ENCODE measurements around the gene SMIM29.
"Not testable (repeated sequence)": the region's sequence is repeated elsewhere in the genome, so short reads cannot be mapped to it uniquely, and the experiment has no call there.

SMIM29 gene

DNA sequence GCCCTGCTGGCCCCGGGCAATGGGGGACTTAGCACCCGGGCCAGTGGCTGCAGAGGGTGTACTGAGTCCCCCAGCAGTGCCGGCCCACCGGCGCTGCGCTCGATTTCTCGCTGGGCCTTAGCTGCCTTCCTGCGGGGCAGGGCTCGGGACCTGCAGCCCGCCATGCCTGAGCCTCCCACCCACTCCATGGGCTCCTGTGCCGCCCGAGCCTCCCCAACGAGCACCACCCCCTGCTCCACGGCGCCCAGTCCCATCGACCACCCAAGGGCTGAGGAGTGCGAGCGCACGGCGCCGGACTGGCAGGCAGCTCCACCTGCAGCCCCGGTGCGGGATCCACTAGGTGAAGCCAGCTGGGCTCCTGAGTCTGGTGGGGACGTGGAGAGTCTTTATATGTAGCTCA, 20.3 kb upstream of the SMIM29 start:
- DNase-seq (ENCODE audit: low read depth, low spot score), result not testable (repeated sequence)

DNA sequence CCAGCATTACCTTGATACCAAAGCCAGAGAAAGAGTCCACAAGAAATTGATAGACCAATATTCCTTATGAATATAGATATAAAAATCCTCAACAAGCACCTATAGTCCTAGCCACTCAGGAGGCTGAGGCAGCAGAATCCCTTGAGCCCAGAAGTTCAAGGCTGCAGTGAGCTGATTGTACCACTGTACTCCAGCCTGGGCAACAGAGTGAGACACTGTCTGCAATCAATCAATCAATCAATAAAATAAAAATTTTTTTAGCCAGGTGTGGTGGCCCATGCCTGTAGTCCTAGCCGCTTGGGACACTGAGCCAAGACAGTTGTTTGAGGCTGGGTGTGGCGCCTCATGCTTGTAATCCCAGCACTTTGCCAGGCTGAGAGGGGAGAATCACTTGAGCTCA, 18.9 kb upstream of the SMIM29 start:
- no peak for DNase-seq (ENCODE audit: low read depth, low spot score)

DNA sequence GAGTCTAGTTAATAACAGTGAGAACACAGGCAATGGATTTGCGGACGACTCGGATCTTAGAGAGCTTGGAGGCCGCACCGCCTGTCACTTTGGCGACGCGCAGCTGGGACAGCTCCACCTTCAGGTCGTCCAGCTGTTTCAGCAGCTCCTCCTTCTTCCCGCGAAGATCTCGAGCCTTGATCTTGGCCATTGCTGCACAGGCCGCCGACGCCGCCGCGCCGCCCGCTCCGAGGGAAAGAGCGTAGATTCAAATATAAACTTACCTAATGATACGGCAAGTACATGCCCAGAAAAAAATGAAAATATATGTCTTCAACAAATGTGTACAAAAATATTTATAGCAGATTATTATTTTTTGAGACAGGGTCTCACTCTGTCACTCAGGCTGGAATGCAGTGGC, 14.7 kb upstream of the SMIM29 start:
- DNase-seq (ENCODE audit: low read depth, low spot score), result not testable (repeated sequence)

DNA sequence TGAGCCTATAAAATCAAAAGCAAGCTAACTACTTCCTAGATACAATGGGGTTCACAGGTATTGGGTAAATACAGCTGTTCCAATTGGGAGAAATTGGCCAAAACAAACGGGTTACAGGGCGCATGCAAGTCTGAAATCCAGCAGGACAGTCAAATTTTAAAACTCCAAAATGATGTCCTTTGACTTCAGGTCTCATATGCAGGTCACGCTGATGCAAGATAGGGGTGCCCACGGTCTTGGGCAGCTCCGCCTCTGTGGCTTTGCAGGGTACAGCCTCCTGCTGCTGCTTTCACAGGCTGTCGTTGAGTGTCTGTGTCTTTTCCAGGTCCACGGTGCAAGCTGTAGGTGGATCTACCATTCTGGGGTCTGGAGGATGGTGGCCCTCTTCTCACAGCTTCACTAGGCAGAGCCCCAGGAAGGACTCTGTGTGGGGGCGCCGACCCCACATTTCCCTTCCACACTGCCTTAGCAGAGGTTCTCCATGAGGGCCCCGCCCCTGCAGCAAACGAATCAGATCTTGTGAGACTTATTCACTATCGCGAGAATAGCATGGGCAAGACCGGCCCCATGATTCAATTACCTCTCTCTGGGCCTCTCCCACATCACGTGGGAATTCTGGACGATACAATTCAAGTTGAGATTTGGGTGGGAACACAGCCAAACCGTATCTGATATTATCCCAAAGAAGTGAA, 11.9 kb upstream of the SMIM29 start:
- no peak for DNase-seq (ENCODE audit: low read depth, low spot score)

DNA sequence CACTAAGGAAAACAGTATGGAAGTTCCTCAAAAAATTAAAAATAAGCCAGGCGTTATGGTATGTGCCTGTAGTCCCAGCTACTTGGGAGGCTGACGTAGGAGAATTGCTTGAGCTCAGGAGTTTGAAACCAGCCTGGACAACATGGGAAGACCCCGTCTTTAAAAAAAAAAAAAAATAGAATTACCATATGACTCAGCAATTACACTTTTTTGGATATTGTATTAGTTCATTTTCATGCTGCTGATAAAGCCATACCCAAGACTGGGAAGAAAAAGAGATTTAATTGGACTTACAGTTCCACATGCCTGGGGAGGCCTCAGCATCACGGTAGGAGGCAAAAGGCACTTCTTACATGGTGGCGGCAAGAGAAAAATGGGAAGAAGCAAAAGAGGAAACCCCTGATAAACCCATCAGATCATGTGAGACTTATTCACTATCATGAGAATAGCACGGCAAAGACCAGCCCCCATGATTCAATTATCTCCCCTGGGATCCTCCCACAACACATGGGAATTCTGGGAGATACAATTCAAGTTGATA, 10.8 kb upstream of the SMIM29 start:
- DNase-seq (ENCODE audit: low read depth, low spot score), result no peak

- not testable (repeated sequence) for DNase-seq (ENCODE audit: low read depth, low spot score)
Observed at GRCh38 chr6:34252395-34252794, 3.6 kb upstream of the SMIM29 start.

GRCh38 chr6:34249469-34250261, 859 bp upstream of the SMIM29 start:
- no peak for DNase-seq (ENCODE audit: low read depth, low spot score)

GRCh38 chr6:34248198-34248726, 544 bp downstream of the SMIM29 start:
- peak; percentile 52 for DNase-seq (ENCODE audit: low read depth, low spot score)

GRCh38 chr6:34247481-34248197, 1.2 kb downstream of the SMIM29 start:
- no peak for DNase-seq (ENCODE audit: low read depth, low spot score)

DNA sequence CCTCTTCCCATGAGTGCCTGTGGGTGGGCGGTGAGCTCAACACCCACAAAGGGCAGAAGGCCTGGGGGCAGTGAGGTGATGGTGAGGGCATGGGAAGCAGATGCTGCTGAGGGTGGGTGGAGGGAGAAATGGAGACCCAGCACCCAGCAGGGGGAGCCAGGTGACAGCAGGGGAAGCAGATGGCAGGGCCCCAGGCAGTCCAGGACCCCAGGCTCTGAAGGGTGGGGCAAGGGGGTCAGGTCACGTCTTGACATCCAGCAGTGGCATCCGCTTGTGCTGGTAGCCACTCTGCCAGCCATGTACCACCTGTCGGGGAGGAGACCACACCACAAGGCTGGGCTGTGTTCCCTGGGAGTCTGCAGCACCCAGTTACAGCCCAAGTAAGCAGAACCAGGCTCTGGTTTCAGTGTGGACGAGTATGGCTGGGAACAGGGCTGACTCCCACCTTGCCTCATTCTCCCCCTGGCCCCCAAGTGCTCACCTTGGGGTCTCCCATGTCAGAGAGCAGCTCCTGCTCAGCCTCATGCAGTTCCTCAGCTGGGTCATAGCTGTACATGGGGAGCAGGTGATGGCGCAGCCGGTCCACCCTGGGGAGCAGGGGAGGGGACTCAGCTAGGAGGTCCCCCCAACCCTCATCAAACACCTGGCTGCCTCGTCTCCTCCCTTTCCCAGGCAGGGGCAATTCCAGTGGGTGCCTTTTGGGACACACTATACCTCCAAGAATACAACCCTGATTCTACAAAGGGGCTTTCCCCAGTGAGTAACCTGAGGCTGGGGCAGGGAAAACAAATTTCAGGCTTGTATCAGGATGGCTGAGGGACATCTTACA, 2.0 kb downstream of the SMIM29 start:
- DNase-seq (ENCODE audit: low read depth, low spot score), result peak; percentile 64

GRCh38 chr6:34246249-34246562, 2.6 kb downstream of the SMIM29 start:
- no peak for DNase-seq (ENCODE audit: low read depth, low spot score)

DNA sequence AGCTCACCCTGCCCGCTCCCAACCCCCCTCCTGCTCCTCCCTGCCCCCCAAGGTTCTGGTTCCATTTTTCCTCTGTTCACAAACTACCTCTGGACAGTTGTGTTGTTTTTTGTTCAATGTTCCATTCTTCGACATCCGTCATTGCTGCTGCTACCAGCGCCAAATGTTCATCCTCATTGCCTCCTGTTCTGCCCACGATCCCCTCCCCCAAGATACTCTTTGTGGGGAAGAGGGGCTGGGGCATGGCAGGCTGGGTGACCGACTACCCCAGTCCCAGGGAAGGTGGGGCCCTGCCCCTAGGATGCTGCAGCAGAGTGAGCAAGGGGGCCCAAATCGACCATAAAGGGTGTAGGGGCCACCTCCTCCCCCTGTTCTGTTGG, 3.1 kb downstream of the SMIM29 start:
- DNase-seq (ENCODE audit: low read depth, low spot score), result not testable (repeated sequence)

DNA sequence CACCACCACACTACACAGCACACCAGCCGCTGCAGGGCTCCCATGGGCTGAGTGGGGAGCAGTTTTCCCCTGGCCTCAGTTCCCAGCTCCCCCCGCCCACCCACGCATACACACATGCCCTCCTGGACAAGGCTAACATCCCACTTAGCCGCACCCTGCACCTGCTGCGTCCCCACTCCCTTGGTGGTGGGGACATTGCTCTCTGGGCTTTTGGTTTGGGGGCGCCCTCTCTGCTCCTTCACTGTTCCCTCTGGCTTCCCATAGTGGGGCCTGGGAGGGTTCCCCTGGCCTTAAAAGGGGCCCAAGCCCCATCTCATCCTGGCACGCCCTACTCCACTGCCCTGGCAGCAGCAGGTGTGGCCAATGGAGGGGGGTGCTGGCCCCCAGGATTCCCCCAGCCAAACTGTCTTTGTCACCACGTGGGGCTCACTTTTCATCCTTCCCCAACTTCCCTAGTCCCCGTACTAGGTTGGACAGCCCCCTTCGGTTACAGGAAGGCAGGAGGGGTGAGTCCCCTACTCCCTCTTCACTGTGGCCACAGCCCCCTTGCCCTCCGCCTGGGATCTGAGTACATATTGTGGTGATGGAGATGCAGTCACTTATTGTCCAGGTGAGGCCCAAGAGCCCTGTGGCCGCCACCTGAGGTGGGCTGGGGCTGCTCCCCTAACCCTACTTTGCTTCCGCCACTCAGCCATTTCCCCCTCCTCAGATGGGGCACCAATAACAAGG, 3.6 kb downstream of the SMIM29 start:
- not testable (repeated sequence) for DNase-seq (ENCODE audit: low read depth, low spot score)

DNA sequence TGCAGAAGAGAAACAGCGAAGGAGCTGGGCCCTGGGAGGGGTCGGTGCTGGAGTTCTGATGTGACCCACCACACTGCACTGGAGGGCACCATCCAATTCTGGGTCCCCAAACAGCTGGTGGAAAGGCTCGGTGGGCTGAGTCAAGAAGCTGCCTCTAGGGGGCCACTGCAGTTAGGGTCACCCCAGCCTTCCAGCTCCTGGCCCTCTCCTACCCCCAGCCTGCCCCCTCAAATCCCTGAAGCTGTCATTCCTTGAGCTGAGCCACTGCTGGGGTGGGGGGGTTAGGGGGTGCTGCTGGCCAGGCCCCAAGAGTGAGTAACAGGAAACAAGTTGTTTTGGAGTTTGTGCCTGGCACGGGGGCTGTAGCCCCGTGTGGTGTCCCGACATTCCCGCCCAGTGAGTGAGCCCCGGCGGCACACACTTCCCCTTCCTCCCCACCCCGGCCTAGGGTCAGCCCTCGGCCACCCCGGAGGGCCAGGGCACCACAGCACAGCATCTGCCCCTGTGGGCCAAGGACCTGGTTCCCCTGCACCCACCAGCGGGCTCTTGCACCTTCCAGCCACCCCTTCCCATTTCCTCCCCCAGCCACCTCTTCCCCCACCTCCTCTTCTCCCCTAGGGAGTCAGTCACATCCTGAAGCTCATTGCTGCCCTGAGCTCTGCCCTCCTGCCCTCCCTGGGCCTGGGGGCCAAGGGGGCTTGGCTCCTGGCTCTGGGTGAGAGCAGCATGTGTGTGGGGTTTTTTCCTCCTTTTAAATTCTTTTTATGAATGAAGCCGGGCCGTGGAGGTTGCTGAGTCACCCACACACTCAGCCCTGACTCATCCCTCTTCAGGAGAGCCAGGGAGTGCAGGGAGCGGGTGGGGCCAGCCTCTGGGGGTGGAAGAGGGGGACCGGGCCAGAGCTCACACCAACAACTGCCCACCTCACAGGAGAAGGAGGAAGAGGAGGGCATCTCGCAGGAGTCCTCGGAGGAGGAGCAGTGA, 4.6 kb downstream of the SMIM29 start:
- peak; percentile 95 for DNase-seq (ENCODE audit: low read depth, low spot score)

DNA sequence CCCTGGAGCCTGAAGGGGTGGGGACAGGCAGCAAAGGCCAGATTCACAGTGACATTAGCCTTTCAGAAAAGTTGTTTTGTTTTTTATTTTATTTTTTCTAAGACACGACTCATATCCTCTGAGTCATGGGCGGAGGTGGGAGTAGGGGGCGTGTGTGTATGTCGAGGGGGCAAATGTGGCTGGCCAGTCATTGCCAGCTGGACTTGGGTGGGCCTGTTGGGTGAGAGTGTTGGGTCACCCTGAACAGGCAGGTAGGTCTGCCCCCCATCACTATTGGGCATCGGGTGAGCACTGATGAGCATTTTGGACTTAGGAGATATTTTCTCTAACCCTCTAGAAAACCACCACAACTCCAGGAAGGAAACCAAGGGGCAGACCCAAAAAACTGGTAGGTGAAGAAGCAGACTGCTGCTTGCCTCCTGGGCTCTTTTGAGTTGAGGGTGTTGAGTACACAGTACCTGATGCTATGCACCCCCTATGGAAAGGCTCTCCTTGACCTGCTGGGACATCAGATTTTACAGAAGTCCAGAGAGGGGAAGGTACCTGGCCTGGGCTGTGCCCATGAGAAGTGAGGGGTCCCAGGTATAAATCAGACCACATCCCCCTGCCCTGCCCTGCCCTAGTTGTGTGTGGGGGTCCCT, 5.6 kb downstream of the SMIM29 start:
- DNase-seq (ENCODE audit: low read depth, low spot score), result no peak

GRCh38 chr6:34242252-34243130, 6.3 kb downstream of the SMIM29 start:
- DNase-seq (ENCODE audit: low read depth, low spot score), result no peak

DNA sequence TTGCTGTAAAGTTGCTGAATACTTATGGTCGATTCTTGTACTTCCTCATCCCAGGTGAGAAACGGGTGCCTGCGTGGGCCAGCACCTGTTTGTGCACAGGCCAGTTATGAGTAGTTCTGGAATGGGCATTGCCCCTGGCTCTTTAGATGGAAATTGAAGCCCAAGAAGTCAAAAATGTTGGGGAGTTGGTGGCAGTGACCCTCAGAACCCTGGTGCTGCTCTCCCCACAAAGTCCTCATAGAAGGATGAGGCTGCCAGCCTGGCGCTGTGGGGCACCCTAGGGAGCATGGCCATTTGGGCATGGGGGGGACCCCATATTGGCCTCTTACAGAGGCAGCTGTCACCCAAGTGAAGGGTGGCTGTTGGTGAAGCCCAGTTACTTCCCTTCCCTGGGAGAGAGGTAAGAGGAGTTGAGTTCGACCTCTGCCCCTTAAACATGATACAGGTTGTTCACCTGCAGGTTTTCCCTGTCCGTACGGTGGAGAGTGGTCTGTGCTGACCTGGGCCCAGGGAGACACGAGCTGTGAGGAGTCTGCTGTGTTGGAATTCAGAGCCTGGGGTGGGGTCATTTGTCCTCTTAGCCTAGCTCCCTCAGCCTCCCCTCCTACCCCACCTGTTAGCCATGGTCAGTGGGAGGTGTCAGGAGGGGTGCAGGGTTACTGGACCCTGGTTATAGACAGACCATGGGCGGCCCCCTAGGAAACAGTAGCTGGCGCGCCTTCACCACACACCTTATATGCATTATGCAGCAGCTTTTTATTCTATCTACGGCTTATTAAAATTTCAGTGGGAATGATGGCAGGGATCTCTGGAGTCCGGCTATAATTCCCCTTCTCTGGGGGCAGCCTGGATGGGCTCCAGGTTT, 7.2 kb downstream of the SMIM29 start:
- DNase-seq (ENCODE audit: low read depth, low spot score), result no peak
